GM19351 (cell line): ENCODE results near the gene SERINC2.

ENCODE experiments used
- ATAC-seq: cut with Tn5 transposase; IDR thresholded peaks from one replicate; pipeline ENCODE4 v1.9.1; 2021; ENCODE audit warnings: mild to moderate bottlenecking, moderate library complexity; ENCODE audit not compliant: unreplicated experiment

SERINC2 gene

DNA sequence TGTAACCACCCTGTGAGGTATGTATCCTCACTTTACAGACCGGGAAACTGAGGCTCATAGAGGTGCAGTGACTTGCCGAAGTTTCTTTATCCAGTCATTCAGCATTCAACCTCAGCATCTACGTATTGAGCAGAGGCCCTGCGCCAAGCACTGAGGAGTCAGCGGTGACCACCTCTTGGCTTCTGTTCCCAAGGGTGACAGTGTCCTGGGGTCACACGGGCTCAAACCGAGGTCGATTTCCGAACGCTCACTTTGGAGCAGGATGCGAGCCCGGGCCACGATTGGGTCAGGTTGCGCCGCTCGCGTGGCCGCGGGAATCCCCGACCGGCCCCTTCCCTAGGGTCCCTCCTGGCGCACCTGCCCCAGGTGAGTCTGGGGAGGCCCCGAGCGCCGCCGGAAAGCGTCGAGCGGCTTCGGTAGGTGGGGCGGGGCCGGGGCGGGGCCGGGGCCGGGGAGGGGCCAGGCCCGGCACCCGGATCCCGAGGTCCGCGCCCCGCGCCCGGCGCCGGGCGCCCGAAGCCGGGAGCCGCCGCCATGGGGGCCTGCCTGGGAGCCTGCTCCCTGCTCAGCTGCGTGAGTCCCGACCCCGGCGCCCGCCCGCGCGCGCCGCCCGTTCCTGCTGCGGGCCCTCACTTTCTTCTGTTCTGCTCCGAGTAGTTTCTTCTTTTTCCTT is at the start of gene SERINC2:
Gene SERINC2, plus strand, starts transcription at position 482 of the 673 bp plus-strand sequence. Its CDS starts 53 bp downstream, at position 535.
- ATAC-seq = peak; percentile 54

DNA sequence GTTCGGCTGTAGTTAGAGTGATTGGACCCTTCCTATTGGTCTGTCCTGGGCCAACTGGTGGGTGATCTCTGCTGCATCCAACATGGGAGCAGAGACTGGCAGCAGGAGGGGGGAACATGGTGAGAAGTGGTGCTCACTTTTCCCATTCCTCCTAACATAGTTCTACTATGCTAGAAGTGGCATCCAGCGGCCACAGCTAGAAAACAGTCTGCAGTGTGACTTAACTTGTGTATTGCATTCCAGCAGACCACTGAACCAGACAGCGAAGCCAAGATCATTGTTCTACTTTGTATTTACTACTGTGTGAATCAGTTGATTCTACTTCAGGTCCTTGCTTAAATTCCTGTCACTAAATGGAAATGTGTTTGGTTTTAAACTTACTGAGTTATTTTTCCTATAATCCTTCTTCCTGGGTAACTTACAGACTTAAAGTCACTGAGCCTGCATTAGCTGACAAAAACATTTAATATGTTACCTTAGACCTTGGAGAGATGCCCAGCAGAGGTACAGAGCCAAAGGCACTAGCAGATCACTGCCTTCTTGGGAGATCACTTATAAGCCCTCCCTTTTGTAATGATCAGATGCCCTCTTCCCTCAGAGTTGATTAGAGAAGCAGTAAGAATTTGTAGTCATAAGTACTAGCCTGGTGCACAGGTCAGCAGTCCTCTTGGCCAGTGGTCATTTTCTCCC is 48.3 kb upstream of the SERINC2 start:
- no peak for ATAC-seq

DNA sequence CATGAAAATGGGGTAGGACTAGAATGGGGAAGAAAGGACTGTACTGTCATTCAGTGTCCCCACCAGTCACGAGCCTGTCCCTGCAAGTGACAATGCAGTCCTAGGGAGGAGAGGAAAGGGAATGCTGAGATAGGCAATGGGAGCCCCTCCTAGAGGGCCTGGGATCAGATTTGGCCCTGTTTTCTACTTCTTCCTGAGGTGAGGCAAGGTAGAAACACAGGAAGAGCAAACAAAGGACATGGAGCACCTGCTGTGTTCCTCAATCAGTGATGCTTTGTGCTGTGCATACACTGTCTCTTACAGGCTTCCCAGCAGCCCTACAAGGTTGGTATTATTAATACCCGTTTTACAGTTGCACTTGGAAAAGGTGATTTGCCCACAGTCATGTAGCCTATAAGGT is 46.2 kb upstream of the SERINC2 start:
- no peak for ATAC-seq

DNA sequence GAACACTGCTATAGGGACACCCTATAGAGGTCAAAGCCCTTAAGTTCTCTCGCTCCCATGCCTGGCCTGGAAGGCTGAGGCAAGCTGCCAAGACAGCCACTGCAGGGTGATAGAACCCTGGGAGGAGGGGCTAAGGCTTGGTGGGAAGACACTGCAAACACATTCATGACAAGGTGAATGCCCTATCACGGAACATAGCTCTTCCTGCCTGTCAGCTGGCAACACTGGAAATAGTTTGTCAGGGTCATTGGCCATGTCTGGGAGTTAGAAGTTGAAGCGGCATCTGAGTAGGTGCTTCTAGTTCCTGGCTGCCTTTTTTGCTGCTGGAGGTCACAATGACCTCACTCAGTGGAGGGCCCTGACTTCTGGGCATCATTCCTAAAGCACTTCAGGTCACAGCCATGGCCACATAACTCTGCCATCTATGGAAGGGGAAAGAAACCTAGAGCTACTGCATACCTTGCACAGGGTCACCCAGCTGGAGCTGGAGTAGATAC is 44.4 kb upstream of the SERINC2 start:
- no peak for ATAC-seq

DNA sequence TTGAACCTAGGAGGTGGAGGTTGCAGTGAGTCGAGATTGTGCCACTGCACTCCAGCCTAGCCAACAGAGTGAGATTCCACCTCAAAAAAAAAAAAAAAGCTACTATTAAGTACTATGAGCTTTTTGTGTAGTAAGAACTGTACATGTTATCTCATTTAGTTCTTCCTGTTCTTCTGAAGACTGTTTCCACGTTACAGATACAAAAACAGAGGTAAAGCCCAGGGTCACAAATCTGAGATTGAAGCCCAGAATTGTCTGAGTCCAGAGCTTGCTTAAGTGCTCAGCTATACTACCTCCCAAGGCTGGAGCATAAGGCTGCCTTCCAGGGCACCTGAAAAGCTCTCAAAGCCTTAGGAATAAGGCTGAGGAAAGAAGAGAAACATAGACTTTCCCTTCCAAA is 43.0 kb upstream of the SERINC2 start:
- no peak for ATAC-seq

DNA sequence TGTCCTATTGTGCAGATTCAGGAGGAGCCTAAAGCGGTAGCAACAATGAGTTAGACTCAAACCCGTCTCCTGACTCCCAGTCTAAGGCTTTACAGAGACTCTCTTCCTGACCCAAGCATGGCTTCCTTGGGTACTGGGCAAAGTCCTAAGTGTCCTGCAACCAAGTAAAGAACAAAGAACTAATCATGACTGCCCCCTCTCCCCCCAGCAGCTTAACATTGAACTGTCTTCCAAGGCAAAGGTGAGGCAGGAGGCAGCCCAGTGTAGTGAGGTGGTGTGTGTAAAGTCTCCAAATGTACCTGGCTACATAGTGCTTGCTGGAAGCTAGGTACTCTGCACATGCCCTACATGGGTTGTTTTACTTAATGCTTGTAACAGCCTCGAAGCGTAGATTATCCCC is 42.4 kb upstream of the SERINC2 start:
- ATAC-seq = no peak

DNA sequence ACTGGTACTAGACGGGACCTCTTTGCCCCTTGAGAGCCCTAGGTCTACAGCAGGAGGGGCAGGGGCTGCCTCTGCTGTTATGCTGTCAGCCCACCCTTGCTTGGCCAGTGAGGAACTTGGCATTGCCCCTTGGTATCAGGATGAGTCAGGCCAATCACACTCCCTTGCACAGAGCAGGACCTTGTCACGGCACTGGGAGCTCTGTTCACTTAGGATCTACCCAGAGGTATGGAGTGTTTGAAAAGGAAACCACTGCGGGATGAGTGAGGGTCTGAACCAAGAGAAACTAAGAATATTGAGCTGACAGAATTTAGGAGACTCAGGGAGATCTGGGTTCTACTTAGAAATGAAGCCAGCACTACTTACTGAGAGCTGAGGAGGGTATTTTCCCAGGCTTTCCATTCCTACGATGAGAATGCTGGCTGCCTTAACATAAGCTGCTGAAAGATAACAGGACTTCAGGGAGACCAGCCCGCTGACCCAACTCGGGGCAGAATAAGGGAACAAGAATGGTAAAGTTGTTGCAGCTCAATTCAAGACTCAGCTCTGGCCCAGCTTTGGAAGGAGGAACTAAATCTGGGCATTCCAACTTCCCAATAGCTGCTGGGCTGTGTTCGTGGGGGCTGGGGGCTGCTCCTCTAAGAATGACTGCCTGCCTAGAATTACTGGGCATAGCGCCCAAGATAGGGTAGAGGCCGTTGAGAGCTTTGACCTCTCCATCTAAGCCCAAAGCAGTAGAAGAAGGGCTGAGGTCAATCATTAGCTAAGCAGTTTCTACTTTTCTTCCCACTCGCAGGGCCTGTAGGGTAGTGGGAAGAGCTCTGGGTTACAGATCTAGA is 41.7 kb upstream of the SERINC2 start:
- ATAC-seq = no peak

DNA sequence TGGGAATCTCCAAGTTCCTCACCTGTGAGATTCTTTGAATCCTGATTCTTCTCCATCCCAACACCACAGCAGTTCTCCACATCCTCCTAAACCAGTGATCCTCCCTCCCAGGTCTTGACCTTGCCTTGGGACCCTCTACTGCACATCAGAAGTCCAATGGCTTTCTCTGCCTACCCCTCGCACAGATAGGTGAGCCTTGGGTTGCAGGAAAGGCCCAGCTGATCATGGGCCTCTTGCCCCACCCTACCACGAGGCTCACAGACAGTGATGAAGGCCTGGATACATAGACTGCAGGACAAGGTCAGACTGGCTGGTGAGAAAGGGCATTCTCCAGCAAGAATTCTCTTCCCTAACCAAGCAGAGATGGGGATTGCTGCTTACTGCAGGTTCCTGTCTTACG is 41.0 kb upstream of the SERINC2 start:
- no peak for ATAC-seq

DNA sequence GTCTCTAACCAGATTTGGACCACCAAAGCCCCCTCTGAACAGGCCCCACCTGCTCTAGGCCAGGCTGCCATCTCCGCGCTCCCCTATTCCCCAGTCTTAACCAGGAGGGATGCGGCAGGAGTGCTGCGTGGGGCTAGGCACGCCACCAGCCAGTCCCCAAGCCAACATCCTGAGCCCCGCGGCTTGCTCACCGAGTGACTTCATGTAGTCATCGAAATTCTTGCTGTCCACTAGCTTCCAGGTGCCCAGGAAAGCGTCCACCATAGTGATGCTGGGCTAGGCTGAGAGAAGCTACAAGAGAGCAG is 40.3 kb upstream of the SERINC2 start:
- ATAC-seq = no peak

DNA sequence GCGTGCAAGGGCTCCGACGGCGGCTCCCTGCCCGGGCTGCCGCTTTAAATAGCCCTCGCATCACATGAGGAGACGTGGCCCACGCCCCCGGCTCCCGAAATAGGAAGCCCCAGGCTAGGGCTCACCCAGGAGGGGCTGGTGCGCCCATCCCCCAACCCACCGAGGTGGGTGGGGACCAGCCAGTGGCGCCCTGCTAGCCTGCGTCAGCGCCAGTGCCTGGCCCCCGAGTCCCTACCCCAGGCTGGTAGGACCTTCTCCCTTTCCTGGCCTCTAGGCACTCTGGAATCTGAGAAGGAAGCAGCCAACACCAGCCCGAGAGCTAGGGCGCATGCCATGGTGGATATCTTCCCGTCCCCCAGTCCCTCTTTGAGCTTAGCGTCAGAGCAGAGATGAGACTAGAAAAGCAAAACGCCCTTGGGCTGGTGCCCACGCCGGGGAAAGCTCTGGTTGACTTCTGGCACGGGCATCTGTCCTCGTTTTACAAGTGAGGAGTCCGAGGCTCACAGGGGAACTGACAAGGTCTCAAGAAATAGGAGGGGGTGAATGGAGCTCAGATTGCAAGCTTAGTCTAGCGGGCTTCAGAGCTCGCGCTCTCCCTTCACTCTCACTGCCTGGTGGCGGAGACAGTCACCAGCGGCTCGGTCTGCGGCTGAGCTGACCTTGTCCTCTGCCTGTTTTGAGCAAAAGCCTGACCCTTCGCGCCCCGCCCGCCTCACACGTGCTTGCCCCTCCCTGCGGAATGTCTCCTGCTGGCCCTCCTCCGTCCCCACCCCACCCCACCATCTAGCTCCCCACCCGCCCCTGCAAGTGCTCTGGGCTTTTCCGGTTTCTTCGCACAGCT is 39.7 kb upstream of the SERINC2 start, which contains the start of gene FABP3:
Gene FABP3, minus strand, starts transcription at position 21 of the 841 bp plus-strand sequence. CDS start 62 bp downstream, outside the sequence.
- ATAC-seq = no peak

DNA sequence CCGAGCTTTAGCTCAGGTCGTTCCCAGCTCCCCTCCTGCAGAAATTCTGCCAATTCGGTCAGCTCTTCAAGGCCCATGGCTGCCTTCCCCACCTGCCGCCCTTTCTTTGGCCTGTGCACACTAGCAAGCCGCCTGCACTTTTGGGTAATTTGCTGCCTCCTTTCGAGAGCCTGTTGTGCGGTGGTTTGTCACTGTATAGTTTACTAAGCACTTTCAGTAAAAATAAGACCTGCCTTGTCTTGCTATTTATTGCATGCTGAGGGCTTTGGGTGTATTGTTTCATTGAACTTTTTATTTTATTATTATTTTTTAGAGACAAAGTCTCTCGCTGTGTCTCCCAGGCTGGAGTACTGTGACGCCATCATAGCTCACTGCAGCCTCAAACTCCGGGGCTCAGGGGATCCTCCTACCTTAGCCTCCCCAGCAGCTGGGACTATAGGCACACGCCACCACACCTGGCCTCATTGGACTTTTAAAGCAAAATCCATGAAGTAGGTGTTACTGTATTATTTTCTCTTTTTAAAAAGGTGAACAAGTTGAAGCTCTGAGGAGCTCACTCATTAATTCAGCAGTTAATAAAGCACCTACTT is 39.0 kb upstream of the SERINC2 start:
- ATAC-seq = no peak

DNA sequence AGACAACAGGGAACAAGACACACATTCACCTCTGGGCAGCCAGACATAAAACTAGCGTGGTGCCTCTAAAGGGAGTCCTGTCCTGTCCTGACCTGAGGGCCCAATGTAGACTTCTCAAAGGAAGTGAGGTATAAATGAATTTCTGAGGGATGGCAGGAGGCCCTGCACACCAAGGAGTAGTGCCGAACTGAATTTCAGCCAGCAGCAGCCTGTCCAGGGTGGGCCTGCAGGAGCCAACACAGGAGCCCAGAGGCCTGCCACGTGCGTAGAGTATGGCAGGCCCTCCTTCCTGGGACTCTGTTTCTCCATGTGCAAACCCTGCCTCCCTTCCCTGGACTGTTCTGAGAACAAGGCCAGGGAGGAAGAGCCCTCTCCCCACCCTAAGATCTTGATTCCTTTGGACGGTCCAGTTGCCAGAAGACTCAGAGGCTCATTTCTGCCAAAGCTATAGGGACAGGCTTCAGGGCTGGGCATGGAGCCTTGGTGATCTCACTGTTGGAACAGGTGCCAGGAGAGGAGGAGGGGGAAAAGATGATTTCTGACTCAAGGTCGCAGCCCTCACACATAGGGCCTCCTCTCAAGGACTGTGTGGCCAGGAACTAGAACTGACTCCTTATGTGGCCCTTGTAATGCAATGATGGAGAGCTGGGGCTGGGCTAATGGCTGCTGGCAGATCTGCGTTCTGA is 38.4 kb upstream of the SERINC2 start:
- ATAC-seq = no peak

DNA sequence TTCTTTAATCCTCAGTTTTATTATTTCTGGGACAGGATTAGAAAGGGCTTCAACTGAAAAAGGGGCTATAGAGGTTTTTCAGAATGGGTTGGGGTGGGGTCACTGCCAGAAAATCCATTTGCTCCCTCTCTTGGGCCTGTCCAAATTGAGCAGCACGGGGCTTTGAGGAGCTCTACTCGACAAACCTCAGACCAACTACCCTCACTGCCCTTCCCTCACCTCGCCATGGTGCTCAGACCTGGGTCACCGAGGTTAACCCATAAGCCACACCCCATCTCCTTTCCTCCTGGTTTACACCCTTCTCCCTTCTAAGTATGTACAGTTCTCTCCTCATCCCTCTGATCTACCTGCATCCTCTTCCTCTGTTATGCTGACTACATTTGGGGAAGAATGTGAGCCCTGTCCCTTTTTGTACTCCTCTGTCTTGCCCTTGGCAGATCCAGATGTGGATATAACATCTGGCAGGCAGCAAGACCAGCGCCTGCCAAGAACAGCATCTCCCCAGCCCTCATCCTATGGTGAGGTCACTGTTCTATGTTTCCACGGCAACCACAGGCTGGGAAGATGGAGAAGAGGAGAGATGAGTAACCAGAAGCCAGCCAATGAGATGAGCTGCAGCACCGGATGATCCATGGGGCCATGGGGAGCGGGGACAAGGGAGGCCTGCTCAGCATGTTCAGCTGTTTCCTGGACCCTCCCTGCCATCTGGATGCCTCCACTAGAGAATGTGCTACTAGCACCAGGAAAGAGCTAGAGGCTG is 36.5 kb upstream of the SERINC2 start:
- no peak for ATAC-seq

DNA sequence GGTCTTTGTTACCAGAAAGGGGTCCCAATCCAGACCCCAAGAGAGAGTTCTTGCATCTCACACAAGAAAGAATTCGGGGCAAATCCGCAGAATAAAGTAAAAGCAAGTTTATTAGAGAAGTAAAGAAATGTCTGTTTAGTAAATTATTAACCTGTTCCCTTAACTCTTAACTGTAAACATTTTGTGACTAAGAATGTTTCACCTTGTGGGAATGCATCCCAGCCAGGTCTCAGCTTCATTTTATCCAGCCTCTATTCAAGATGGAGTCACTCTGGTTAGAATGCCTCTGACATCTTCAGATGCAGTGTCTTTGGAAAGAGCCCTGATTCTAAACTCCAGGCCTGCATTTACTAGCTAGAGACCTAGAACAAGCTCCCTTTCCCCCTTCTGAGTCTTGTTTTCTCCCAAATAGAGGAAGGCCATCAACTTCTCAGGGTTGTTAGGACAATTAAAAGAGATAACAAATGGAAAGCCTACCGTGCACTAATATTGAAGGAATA is 35.6 kb upstream of the SERINC2 start:
- no peak for ATAC-seq

DNA sequence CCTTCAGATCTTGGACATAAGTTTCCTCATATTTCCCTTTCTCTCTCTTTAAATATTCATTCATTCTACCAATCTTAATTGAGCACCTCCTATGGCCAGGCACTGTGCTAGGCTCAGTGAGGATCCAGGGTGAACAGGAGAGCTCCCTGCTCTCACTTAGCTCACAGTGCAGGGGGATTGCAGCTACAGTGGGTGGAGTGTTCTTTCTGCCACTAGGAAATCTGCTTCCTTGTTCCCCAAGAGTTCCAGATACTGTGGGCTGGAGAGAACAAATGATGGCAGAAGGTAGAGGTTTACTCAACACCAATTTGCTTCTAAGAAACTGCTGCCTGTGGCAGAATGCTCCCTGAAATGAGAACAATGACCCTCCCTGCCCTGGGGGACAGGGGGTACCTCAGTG is 35.0 kb upstream of the SERINC2 start:
- no peak for ATAC-seq

DNA sequence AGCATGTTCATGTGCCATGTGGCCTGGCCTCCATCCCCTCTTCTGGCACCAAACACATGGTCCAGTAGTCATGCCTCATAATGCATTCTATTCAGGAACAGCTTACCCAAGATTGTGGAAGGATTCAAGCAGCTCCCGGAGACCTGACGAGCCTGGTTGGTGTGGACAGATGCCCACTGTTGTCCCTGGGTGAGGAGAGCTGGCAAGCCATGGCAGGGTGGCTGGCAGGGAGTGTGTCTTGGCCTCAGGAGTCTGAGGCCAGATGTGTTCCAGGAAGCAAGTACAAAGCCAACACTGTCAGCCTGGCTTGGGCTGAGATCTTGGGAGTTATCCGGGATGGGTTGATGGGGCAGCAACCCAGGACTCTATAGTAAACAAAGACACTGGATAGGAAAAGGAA is 32.8 kb upstream of the SERINC2 start:
- no peak for ATAC-seq

DNA sequence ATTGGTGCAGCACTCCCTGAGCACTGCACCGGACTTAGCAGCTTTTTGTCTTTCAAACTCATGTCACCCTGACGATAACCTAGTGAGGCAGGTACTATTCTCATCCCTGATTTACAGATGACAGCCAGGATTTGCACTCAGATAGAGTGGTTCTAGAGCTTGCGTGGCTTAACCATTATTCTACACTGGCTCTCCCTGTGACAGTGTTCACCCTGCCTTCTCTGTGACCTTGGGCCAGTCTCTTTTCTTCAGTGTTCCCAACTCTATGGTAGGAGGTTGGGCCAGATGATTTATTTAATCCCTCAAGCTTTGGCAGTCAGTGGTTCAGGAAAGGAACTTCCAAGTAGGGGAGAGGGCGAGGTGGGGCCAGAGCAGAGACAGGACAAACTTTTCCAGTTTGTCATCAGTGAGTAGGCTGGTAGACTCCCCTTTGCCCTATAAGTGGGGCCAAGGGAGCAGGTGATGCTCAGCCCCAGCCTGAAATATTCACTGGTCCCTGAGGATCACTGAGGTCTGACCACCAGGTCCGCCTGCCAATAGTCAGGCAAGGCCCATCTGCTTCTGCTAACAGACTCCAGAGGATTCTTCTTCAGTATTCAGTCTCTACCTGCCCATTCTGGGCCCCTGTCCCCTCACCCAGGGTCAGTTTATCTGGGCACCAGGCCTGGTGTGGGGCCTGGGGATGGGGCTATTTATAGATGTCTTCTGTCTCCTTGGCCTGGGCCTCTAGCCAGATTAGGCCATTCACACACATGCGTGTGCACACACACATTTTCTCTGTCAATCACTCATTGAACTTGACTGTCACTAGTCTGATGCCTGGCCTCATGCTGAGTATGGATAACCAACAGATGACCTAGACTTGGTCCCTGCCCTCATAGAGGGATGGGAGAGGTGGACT is 31.4 kb upstream of the SERINC2 start:
- ATAC-seq = no peak
